WTC11 (cell line): ENCODE measurements around the gene CRACR2A. TPM values are rescaled to one million over a fixed set of nuclear protein-coding genes. Genes with fewer than 3 reads are reported as not detected.

ENCODE experiments used
- ATAC-seq: fragments of 200-7000 bp; cut with Tn5 transposase; 2 replicates; pipeline ENCODE4 v1.10.0; 2021; ENCODE audit warnings: mild to moderate bottlenecking, moderate library complexity
- CTCF ChIA-PET: fragments of 300-600 bp; sonication (Branson Sonifier 250); formaldehyde crosslinking; loops from one replicate; lab custom pipeline; 2021; ENCODE audit warnings: antibody characterized with exemption; lab: Charles Lee
- POLR2A ChIA-PET: fragments of 350-600 bp; sonication (Branson Sonifier 250); formaldehyde crosslinking; loops from one replicate; lab custom pipeline; 2021; ENCODE audit warnings: antibody characterized with exemption; lab: Charles Lee
- DNase-seq: peaks from one replicate; pipeline ENCODE4 v3.0.0; 2021; ENCODE audit warnings: low spot score
- H3K27ac Mint-ChIP-seq: 2 replicates; pipeline ENCODE4 v1.8.0; 2021; ENCODE audit warnings: mixed read lengths
- H3K27me3 Mint-ChIP-seq: 2 replicates; pipeline ENCODE4 v1.8.0; 2021; ENCODE audit warnings: low read depth, mild to moderate bottlenecking, moderate library complexity, mixed read lengths
- H3K36me3 Mint-ChIP-seq: 2 replicates; pipeline ENCODE4 v1.8.0; 2021; ENCODE audit warnings: mixed read lengths
- H3K4me1 Mint-ChIP-seq: 2 replicates; pipeline ENCODE4 v1.8.0; 2022; ENCODE audit warnings: mixed read lengths
- H3K4me3 Mint-ChIP-seq: 2 replicates; pipeline ENCODE4 v1.8.0; 2021; ENCODE audit warnings: mild to moderate bottlenecking, moderate library complexity, mixed read lengths
- H3K9me3 Mint-ChIP-seq: 2 replicates; pipeline ENCODE4 v1.8.0; 2021; ENCODE audit warnings: mixed read lengths
- ATF1 ChIP-seq: sonication (generic); formaldehyde crosslinking; IDR thresholded peaks from 2 replicates; pipeline ENCODE4 v1.8.1; 2023; ENCODE audit warnings: mild to moderate bottlenecking, moderate library complexity, missing genetic modification reagents
- ATF2 ChIP-seq: sonication (generic); formaldehyde crosslinking; IDR thresholded peaks from 2 replicates; pipeline ENCODE4 v1.8.1; 2022; ENCODE audit warnings: low read depth, missing genetic modification reagents, borderline replicate concordance
- CREM ChIP-seq: sonication (generic); formaldehyde crosslinking; IDR thresholded peaks from 2 replicates; pipeline ENCODE4 v1.8.1; 2022; ENCODE audit warnings: mild to moderate bottlenecking, missing genetic modification reagents, moderate library complexity
- E2F4 ChIP-seq: sonication (generic); formaldehyde crosslinking; IDR thresholded peaks from 2 replicates; pipeline ENCODE4 v1.8.1; 2022; ENCODE audit warnings: low read depth, mild to moderate bottlenecking, moderate library complexity, missing genetic modification reagents, borderline replicate concordance
- ETV6 ChIP-seq: sonication (generic); formaldehyde crosslinking; IDR thresholded peaks from 2 replicates; pipeline ENCODE4 v1.8.1; 2022; ENCODE audit warnings: mild to moderate bottlenecking, missing genetic modification reagents
- HMGXB4 ChIP-seq: sonication (generic); formaldehyde crosslinking; IDR thresholded peaks from 2 replicates; pipeline ENCODE4 v1.8.1; 2023; ENCODE audit warnings: mild to moderate bottlenecking, moderate library complexity, missing genetic modification reagents
- IRF2 ChIP-seq: sonication (generic); formaldehyde crosslinking; IDR thresholded peaks from 2 replicates; pipeline ENCODE4 v1.8.0; 2022; ENCODE audit warnings: low read depth, missing genetic modification reagents, borderline replicate concordance
- JAZF1 ChIP-seq: fragments of 250-450 bp; sonication (Bioruptor Pico); IDR thresholded peaks from 2 replicates; pipeline ENCODE4 v1.9.0; 2021; ENCODE audit warnings: moderate library complexity, mild to moderate bottlenecking, inconsistent platforms
- STAT6 ChIP-seq: sonication (generic); formaldehyde crosslinking; conservative IDR thresholded peaks from 2 replicates; pipeline ENCODE4 v1.8.1; 2023; ENCODE audit warnings: mild to moderate bottlenecking, low read depth, missing genetic modification reagents, moderate library complexity
- TP53 ChIP-seq: sonication (generic); formaldehyde crosslinking; IDR thresholded peaks from 2 replicates; pipeline ENCODE4 v1.8.1; 2023; ENCODE audit warnings: mild to moderate bottlenecking, missing genetic modification reagents
- ZNF138 ChIP-seq: sonication (generic); formaldehyde crosslinking; conservative IDR thresholded peaks from 2 replicates; pipeline ENCODE4 v1.8.1; 2022; ENCODE audit warnings: mild to moderate bottlenecking, moderate library complexity, missing genetic modification reagents
- ZNF317 ChIP-seq: sonication (generic); formaldehyde crosslinking; IDR thresholded peaks from 2 replicates; pipeline ENCODE4 v1.8.1; 2023; ENCODE audit warnings: low read depth, mild to moderate bottlenecking, moderate library complexity, missing genetic modification reagents, borderline replicate concordance
- ZNF396 ChIP-seq: fragments of 250-450 bp; sonication (Bioruptor Pico); IDR thresholded peaks from 2 replicates; pipeline ENCODE4 v1.8.0; 2021; ENCODE audit warnings: mild to moderate bottlenecking, moderate library complexity, borderline replicate concordance
- ZNF416 ChIP-seq: fragments of 250-450 bp; sonication (Bioruptor Pico); IDR thresholded peaks from 2 replicates; pipeline ENCODE4 v1.9.0; 2021; ENCODE audit warnings: mild to moderate bottlenecking, inconsistent platforms
- ZNF423 ChIP-seq: fragments of 250-450 bp; sonication (Bioruptor Pico); IDR thresholded peaks from 2 replicates; pipeline ENCODE4 v2.1.2; 2022; ENCODE audit warnings: mild to moderate bottlenecking, moderate library complexity
- ZNF512 ChIP-seq: sonication (generic); formaldehyde crosslinking; IDR thresholded peaks from 2 replicates; pipeline ENCODE4 v1.8.1; 2022; ENCODE audit warnings: missing genetic modification reagents, borderline replicate concordance
- ZNF532 ChIP-seq: fragments of 250-450 bp; sonication (Bioruptor Pico); IDR thresholded peaks from 2 replicates; pipeline ENCODE4 v1.9.0; 2021; ENCODE audit warnings: mild to moderate bottlenecking, borderline replicate concordance
- total RNA-seq: library from RNA; stranded (reverse); gene quantifications from 3 replicates; pipeline ENCODE4 v1.2.3, GENCODE V29; 2021

Gene CRACR2A
- total RNA-seq, 1 experiment from 2014 or later = 2.6 TPM

GRCh38 chr12:3662521-3662921, 90.4 kb downstream of the CRACR2A start:
- Mint-ChIP-seq H3K4me1 (peaks cover 8% of the 10 kb centered on the region), H3K4me3 (no peak overlapping the region), H3K27ac (no peak overlapping the region), H3K27me3 (no peaks in the 10 kb centered on the region)
- ChIA-PET POLR2A (no interaction called here), CTCF (no interaction called here)
- DNase-seq = no peak
- TF ChIP-seq IRF2 (CRISPR knock-in tag) = no peak
- TF ChIP-seq ZNF138 (CRISPR knock-in tag) = no peak
- TF ChIP-seq ATF2 = no peak
- TF ChIP-seq ZNF512 (CRISPR knock-in tag) = no peak
- TF ChIP-seq CREM = no peak
- TF ChIP-seq STAT6 (CRISPR knock-in tag) = no peak
- no peak for TF ChIP-seq ATF1 (CRISPR knock-in tag)
- no peak for TF ChIP-seq ZNF317 (CRISPR knock-in tag)
- no peak for TF ChIP-seq ETV6 (CRISPR knock-in tag)
- no peak for TF ChIP-seq ZNF416 (CRISPR knock-in tag)
- no peak for TF ChIP-seq TP53 (CRISPR knock-in tag)
- no peak for TF ChIP-seq JAZF1 (CRISPR knock-in tag)
- no peak for TF ChIP-seq HMGXB4 (CRISPR knock-in tag)
- no peak for TF ChIP-seq E2F4 (CRISPR knock-in tag)
- no peak for TF ChIP-seq ZNF532
- no peak for TF ChIP-seq ZNF423 (CRISPR knock-in tag)
- no peak for TF ChIP-seq ZNF396 (CRISPR knock-in tag)
- TF ChIP-seq, all 79 proteins: peak for 0
- no peaks in the 10 kb centered on the region for H3K9me3 Mint-ChIP-seq
- no peak for ATAC-seq
- no peaks in the 10 kb centered on the region for H3K36me3 Mint-ChIP-seq
